ENCODE results near the gene REG3A.

DNA sequence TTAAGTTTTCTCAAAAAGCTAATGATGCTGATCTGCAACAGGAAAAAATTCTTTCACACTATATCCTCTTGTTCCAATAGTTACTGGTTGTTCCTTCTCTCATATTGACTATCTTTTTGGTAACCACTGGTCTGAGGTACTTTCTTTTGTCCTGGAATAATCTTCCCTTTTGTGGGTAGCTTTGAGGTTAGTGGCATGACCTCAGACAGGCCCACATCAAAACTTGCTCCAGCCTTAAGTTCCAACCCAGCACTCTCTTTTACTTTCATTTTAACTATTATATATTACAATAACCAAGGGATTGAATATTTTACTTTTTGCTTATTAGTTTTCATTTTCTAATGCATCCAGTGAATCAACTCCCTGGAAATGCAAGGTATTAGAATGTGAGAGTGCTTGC lies 29.7 kb downstream of the REG3A start:
- TF ChIP-seq RAD21 (CRISPR knock-in tag; IDR thresholded peaks at IDR 0.05), result no peak
- TF ChIP-seq PCBP1 (IDR thresholded peaks at IDR 0.05; ENCODE audit: borderline replicate concordance, low read depth, low read length), result no peak
- TF ChIP-seq, protein P1, sequence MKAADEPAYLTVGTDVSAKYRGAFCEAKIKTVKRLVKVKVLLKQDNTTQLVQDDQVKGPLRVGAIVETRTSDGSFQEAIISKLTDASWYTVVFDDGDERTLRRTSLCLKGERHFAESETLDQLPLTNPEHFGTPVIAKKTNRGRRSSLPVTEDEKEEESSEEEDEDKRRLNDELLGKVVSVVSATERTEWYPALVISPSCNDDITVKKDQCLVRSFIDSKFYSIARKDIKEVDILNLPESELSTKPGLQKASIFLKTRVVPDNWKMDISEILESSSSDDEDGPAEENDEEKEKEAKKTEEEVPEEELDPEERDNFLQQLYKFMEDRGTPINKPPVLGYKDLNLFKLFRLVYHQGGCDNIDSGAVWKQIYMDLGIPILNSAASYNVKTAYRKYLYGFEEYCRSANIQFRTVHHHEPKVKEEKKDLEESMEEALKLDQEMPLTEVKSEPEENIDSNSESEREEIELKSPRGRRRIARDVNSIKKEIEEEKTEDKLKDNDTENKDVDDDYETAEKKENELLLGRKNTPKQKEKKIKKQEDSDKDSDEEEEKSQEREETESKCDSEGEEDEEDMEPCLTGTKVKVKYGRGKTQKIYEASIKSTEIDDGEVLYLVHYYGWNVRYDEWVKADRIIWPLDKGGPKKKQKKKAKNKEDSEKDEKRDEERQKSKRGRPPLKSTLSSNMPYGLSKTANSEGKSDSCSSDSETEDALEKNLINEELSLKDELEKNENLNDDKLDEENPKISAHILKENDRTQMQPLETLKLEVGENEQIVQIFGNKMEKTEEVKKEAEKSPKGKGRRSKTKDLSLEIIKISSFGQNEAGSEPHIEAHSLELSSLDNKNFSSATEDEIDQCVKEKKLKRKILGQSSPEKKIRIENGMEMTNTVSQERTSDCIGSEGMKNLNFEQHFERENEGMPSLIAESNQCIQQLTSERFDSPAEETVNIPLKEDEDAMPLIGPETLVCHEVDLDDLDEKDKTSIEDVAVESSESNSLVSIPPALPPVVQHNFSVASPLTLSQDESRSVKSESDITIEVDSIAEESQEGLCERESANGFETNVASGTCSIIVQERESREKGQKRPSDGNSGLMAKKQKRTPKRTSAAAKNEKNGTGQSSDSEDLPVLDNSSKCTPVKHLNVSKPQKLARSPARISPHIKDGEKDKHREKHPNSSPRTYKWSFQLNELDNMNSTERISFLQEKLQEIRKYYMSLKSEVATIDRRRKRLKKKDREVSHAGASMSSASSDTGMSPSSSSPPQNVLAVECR (CRISPR knock-in tag; IDR thresholded peaks at IDR 0.05; ENCODE audit: borderline replicate concordance), result no peak
- TF ChIP-seq CTCF (CRISPR knock-in tag; IDR thresholded peaks at IDR 0.05), result no peak
- no peak for TF ChIP-seq HNF1A (IDR thresholded peaks at IDR 0.05; ENCODE audit: low read depth)
- no peak for TF ChIP-seq HNF1A (CRISPR knock-in tag; IDR thresholded peaks at IDR 0.05; ENCODE audit: borderline replicate concordance)
- no peak for TF ChIP-seq ZNF564 (CRISPR knock-in tag; IDR thresholded peaks at IDR 0.05)
- TF ChIP-seq CSRNP1 (CRISPR knock-in tag; IDR thresholded peaks at IDR 0.05), result no peak
- no peak for TF ChIP-seq ZNF432 (CRISPR knock-in tag; IDR thresholded peaks at IDR 0.05; ENCODE audit: borderline replicate concordance)
- TF ChIP-seq SOX6 (IDR thresholded peaks at IDR 0.05), result no peak
- no peak for TF ChIP-seq SOX6 (CRISPR knock-in tag; IDR thresholded peaks at IDR 0.05)
- no peak for TF ChIP-seq PITX1 (CRISPR knock-in tag; IDR thresholded peaks at IDR 0.05)

Measured in HepG2 (cell line).